SK-N-SH treated with all-trans-retinoic acid at 6 μM for 48 hours (cell line): ENCODE measurements around the gene ANO3.

ENCODE experiments used
- ATAC-seq: fragments of 200-7000 bp; cut with Tn5 transposase; 3 replicates; pipeline ENCODE4 v1.9.1; 2020; ENCODE audit warnings: mild to moderate bottlenecking, moderate library complexity
- ARNTL ChIP-seq: fragments of 450-650 bp; formaldehyde crosslinking; IDR thresholded peaks from 2 replicates; pipeline ENCODE4 v1.5.0; 2020; ENCODE audit warnings: low read depth, mild to moderate bottlenecking, moderate library complexity, borderline replicate concordance
- BACH2 ChIP-seq: fragments of 250-450 bp; sonication (Bioruptor Pico); IDR thresholded peaks from 2 replicates; pipeline ENCODE4 v1.9.0; 2021; ENCODE audit warnings: mild to moderate bottlenecking, borderline replicate concordance
- CSDC2 ChIP-seq: fragments of 250-450 bp; sonication (Bioruptor Pico); IDR thresholded peaks from 2 replicates; pipeline ENCODE4 v1.5.0; 2020; ENCODE audit warnings: mild to moderate bottlenecking, moderate library complexity
- CSRNP3 ChIP-seq: fragments of 250-450 bp; sonication (Bioruptor Pico); IDR thresholded peaks from 2 replicates; pipeline ENCODE4 v1.5.1; 2021; ENCODE audit warnings: mild to moderate bottlenecking, moderate library complexity
- ESRRG ChIP-seq: fragments of 250-450 bp; sonication (Bioruptor Pico); IDR thresholded peaks from 2 replicates; pipeline ENCODE4 v1.6.1; 2021; ENCODE audit warnings: mild to moderate bottlenecking
- GLIS3 ChIP-seq: fragments of 250-450 bp; sonication (Bioruptor Pico); IDR thresholded peaks from 2 replicates; pipeline ENCODE4 v1.5.0; 2020; ENCODE audit warnings: mild to moderate bottlenecking, moderate library complexity
- ISL1 ChIP-seq: fragments of 250-450 bp; sonication (Bioruptor Pico); IDR thresholded peaks from 2 replicates; pipeline ENCODE4 v2.1.2; 2022; ENCODE audit warnings: mild to moderate bottlenecking, moderate library complexity
- OSR1 ChIP-seq: fragments of 250-450 bp; sonication (Bioruptor Pico); IDR thresholded peaks from 2 replicates; pipeline ENCODE4 v1.8.0; 2022; ENCODE audit warnings: moderate library complexity, mild to moderate bottlenecking, inconsistent platforms
- PATZ1 ChIP-seq: fragments of 250-450 bp; sonication (Bioruptor Pico); IDR thresholded peaks from 2 replicates; pipeline ENCODE4 v1.8.0; 2020; ENCODE audit warnings: mild to moderate bottlenecking, moderate library complexity, borderline replicate concordance
- PPARA ChIP-seq: fragments of 250-450 bp; sonication (Bioruptor Pico); IDR thresholded peaks from 2 replicates; pipeline ENCODE4 v1.5.0; 2020; ENCODE audit warnings: mild to moderate bottlenecking, borderline replicate concordance
- RARB ChIP-seq: fragments of 250-450 bp; sonication (Bioruptor Pico); IDR thresholded peaks from 2 replicates; pipeline ENCODE4 v1.8.0; 2021; ENCODE audit warnings: mild to moderate bottlenecking, moderate library complexity
- SNAI2 ChIP-seq: fragments of 250-450 bp; sonication (Bioruptor Pico); IDR thresholded peaks from 2 replicates; pipeline ENCODE4 v1.5.0; 2020; ENCODE audit warnings: mild to moderate bottlenecking, moderate library complexity
- TCF4 ChIP-seq: fragments of 250-450 bp; sonication (Bioruptor Pico); IDR thresholded peaks from 2 replicates; pipeline ENCODE4 v1.8.0; 2021; ENCODE audit warnings: mild to moderate bottlenecking, moderate library complexity, borderline replicate concordance
- TOX ChIP-seq: fragments of 250-450 bp; sonication (Bioruptor Pico); IDR thresholded peaks from 2 replicates; pipeline ENCODE4 v1.8.0; 2021; ENCODE audit warnings: mild to moderate bottlenecking, moderate library complexity, borderline replicate concordance
- TSHZ2 ChIP-seq: fragments of 250-450 bp; sonication (Bioruptor Pico); IDR thresholded peaks from 2 replicates; pipeline ENCODE4 v1.5.0; 2020; ENCODE audit warnings: mild to moderate bottlenecking, moderate library complexity
- ZC3H10 ChIP-seq: fragments of 250-450 bp; sonication (Bioruptor Pico); IDR thresholded peaks from 2 replicates; pipeline ENCODE4 v1.5.1; 2021; ENCODE audit warnings: mild to moderate bottlenecking, moderate library complexity
- ZFP3 ChIP-seq: fragments of 250-450 bp; sonication (Bioruptor Pico); IDR thresholded peaks from 2 replicates; pipeline ENCODE4 v1.5.0; 2020; ENCODE audit warnings: mild to moderate bottlenecking, moderate library complexity
- ZFP30 ChIP-seq: fragments of 450-650 bp; formaldehyde crosslinking; IDR thresholded peaks from 2 replicates; pipeline ENCODE4 v1.5.0; 2022; ENCODE audit warnings: mild to moderate bottlenecking, moderate library complexity
- ZNF565 ChIP-seq: fragments of 450-650 bp; formaldehyde crosslinking; conservative IDR thresholded peaks from 2 replicates; pipeline ENCODE4 v1.5.0; 2020; ENCODE audit warnings: low read depth, mild to moderate bottlenecking, moderate library complexity
- TF ChIP-seq, protein P1 (sequence below): fragments of 250-450 bp; sonication (Bioruptor Pico); IDR thresholded peaks from 2 replicates; pipeline ENCODE4 v1.8.0; 2021; ENCODE audit warnings: low read depth, mild to moderate bottlenecking, moderate library complexity, borderline replicate concordance

ANO3 gene

GRCh38 chr11:26350002-26350401, 18.1 kb downstream of the ANO3 start:
- no peak for ATAC-seq
- no peak for TF ChIP-seq TOX (CRISPR knock-in tag)
- no peak for TF ChIP-seq SNAI2 (CRISPR knock-in tag)
- TF ChIP-seq GLIS3: no peak
- no peak for TF ChIP-seq TCF4 (CRISPR knock-in tag)
- no peak for TF ChIP-seq ZNF565 (CRISPR knock-in tag)
- no peak for TF ChIP-seq RARB (CRISPR knock-in tag)
- TF ChIP-seq, protein P1, sequence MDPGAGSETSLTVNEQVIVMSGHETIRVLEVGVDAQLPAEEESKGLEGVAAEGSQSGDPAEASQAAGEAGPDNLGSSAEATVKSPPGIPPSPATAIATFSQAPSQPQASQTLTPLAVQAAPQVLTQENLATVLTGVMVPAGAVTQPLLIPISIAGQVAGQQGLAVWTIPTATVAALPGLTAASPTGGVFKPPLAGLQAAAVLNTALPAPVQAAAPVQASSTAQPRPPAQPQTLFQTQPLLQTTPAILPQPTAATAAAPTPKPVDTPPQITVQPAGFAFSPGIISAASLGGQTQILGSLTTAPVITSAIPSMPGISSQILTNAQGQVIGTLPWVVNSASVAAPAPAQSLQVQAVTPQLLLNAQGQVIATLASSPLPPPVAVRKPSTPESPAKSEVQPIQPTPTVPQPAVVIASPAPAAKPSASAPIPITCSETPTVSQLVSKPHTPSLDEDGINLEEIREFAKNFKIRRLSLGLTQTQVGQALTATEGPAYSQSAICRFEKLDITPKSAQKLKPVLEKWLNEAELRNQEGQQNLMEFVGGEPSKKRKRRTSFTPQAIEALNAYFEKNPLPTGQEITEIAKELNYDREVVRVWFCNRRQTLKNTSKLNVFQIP (CRISPR knock-in tag): no peak
- no peak for TF ChIP-seq ISL1

DNA sequence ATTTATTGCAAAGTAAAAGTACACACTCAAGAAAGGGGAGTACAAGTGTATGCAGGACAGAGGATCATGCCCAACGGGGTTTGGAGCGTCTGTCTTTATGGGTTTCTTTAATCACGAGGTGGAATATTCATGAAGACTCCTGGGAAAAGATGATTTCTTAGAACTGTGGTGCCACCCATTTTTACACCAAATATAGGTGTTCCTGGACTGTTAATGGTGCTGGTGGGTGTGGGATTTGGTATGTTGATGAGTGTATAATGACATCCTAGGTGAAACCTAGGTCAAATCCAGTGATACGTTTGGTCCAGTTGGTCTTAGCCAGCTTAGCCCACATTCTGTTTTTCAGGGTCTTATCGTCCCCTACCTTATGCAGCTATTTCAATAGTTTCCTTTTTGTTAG, 21.1 kb downstream of the ANO3 start:
- no peak for ATAC-seq
- TF ChIP-seq ARNTL (CRISPR knock-in tag): no peak
- no peak for TF ChIP-seq ISL1

GRCh38 chr11:26359055-26359454, 27.1 kb downstream of the ANO3 start:
- ATAC-seq: no peak
- TF ChIP-seq SNAI2 (CRISPR knock-in tag) (no peak), ZNF565 (CRISPR knock-in tag) (no peak), ESRRG (CRISPR knock-in tag) (no peak), CSDC2 (CRISPR knock-in tag) (no peak), ZFP3 (CRISPR knock-in tag) (no peak), PATZ1 (CRISPR knock-in tag) (no peak), GLIS3 (no peak), TCF4 (CRISPR knock-in tag) (no peak), ISL1 (no peak), ZC3H10 (CRISPR knock-in tag) (no peak), OSR1 (no peak), ZFP30 (no peak), PPARA (CRISPR knock-in tag) (no peak), BACH2 (CRISPR knock-in tag) (no peak), TSHZ2 (CRISPR knock-in tag) (no peak), RARB (CRISPR knock-in tag) (no peak)
- TF ChIP-seq, protein P1 (CRISPR knock-in tag): no peak

GRCh38 chr11:26365284-26365683, 33.4 kb downstream of the ANO3 start:
- ATAC-seq: no peak
- TF ChIP-seq CSDC2 (CRISPR knock-in tag): no peak
- TF ChIP-seq TOX (CRISPR knock-in tag): no peak
- TF ChIP-seq ZNF565 (CRISPR knock-in tag): no peak
- TF ChIP-seq, protein P1 (CRISPR knock-in tag): no peak
- no peak for TF ChIP-seq ZFP30
- TF ChIP-seq BACH2 (CRISPR knock-in tag): no peak
- TF ChIP-seq ESRRG (CRISPR knock-in tag): no peak
- TF ChIP-seq SNAI2 (CRISPR knock-in tag): no peak
- no peak for TF ChIP-seq PPARA (CRISPR knock-in tag)
- no peak for TF ChIP-seq CSRNP3 (CRISPR knock-in tag)
